Hepatocyte (in vitro differentiated cells): ENCODE data around the gene MED13L. TPM values are rescaled to one million over a fixed set of nuclear protein-coding genes. Genes with fewer than 3 reads are reported as not detected.
A peak's percentile ranks its signal among the peaks of the same experiment; 100 is the strongest.

Experiments used
- DNase-seq: peaks from one replicate; pipeline ENCODE4 v3.0.0-alpha.2; 2016; ENCODE audit warnings: low spot score
- H2AFZ ChIP-seq: fragments of 200-600 bp; sonication (generic); 2 replicates; pipeline ENCODE4 v1.6.0; 2016; ENCODE audit warnings: antibody characterized with exemption, mild to moderate bottlenecking
- H3K27ac ChIP-seq: fragments of 200-600 bp; sonication (generic); 2 replicates; pipeline ENCODE4 v1.5.1; 2016; ENCODE audit warnings: mild to moderate bottlenecking
- H3K27me3 ChIP-seq: fragments of 200-600 bp; sonication (generic); 2 replicates; pipeline ENCODE4 v1.6.1; 2016
- H3K36me3 ChIP-seq: fragments of 200-600 bp; sonication (generic); replicated peaks from 2 replicates; pipeline ENCODE4 v1.5.1; 2016; ENCODE audit warnings: low read depth; ENCODE audit not compliant: insufficient read depth
- H3K4me1 ChIP-seq: fragments of 200-600 bp; sonication (generic); 2 replicates; pipeline ENCODE4 v1.5.1; 2016; ENCODE audit warnings: mild to moderate bottlenecking, moderate library complexity; ENCODE audit not compliant: insufficient read depth
- H3K4me2 ChIP-seq: fragments of 200-600 bp; sonication (generic); 2 replicates; pipeline ENCODE4 v1.6.0; 2016
- H3K4me3 ChIP-seq: fragments of 200-600 bp; sonication (generic); 2 replicates; pipeline ENCODE4 v1.5.1; 2016; ENCODE audit warnings: mild to moderate bottlenecking
- H3K79me2 ChIP-seq: fragments of 200-600 bp; sonication (generic); 2 replicates; pipeline ENCODE4 v1.6.0; 2017; ENCODE audit warnings: mild to moderate bottlenecking
- H3K9me2 ChIP-seq: fragments of 200-600 bp; sonication (generic); replicated peaks from 2 replicates; pipeline ENCODE4 v1.6.0; 2017; ENCODE audit warnings: mild to moderate bottlenecking; ENCODE audit not compliant: insufficient read depth
- H3K9me3 ChIP-seq: fragments of 200-600 bp; sonication (generic); 2 replicates; pipeline ENCODE4 v1.5.1; 2016; ENCODE audit warnings: low read depth, mild to moderate bottlenecking
- H4K20me1 ChIP-seq: fragments of 200-600 bp; sonication (generic); 2 replicates; pipeline ENCODE4 v1.6.0; 2016; ENCODE audit warnings: mild to moderate bottlenecking; ENCODE audit not compliant: insufficient read depth, poor library complexity, severe bottlenecking
- CTCF ChIP-seq: fragments of 200-600 bp; sonication (generic); IDR thresholded peaks from 2 replicates; pipeline ENCODE4 v1.5.1; 2016; ENCODE audit warnings: antibody characterized with exemption, mild to moderate bottlenecking; ENCODE audit not compliant: poor library complexity
- EZH2 ChIP-seq: fragments of 200-600 bp; sonication (generic); IDR thresholded peaks from 2 replicates; pipeline ENCODE4 v1.6.1; 2016; ENCODE audit warnings: antibody characterized with exemption, mild to moderate bottlenecking, borderline replicate concordance
- EZH2phosphoT487 ChIP-seq: fragments of 200-600 bp; sonication (generic); IDR thresholded peaks from one replicate; pipeline ENCODE4 v1.6.1; 2018; ENCODE audit warnings: antibody characterized with exemption, mild to moderate bottlenecking, low read depth, moderate library complexity; ENCODE audit not compliant: unreplicated experiment, severe bottlenecking
- WGBS: methylation state at CpG from one replicate; pipeline ENCODE4 v1.1.6; 2016; ENCODE audit warnings: low lambda C conversion rate; ENCODE audit errors: missing lambda C conversion rate; 5-methylcytosine and 5-hydroxymethylcytosine counted together
- polyA plus RNA-seq: library from polyadenylated mRNA; unstranded; fragments of >200 nt; fragmentation: Nextera tagmentation; extraction: Ambion mirVana; gene quantifications from 2 replicates; pipeline ENCODE4 v1.2.1, GENCODE V29; 2016
- total RNA-seq: library from RNA; depleted of rRNA; stranded (reverse); fragments of >200 nt; gene quantifications from 2 replicates; pipeline ENCODE4 v1.2.3, GENCODE V29; 2014

Gene MED13L
- total and polyA plus RNA-seq, 2 experiments from 2014 or later: 23.7 to 135 TPM

GRCh38 chr12:116319898-116320621 lies 42.6 kb upstream of the MED13L start:
- Histone ChIP-seq H3K27me3 (no peaks in the 10 kb centered on the region), H3K4me2 (peak overlapping the region; percentile 39), H2AFZ (no peak overlapping the region), H3K79me2 (no peaks in the 10 kb centered on the region), H4K20me1 (no peaks in the 10 kb centered on the region), H3K9me3 (no peaks in the 10 kb centered on the region), H3K4me3 (no peak overlapping the region), H3K4me1 (peaks cover 13% of the 10 kb centered on the region), H3K9me2 (no peaks in the 10 kb centered on the region), H3K27ac (peak overlapping the region; percentile 86), H3K36me3 (no peaks in the 10 kb centered on the region)
- WGBS: 60% methylated on average over 16 of the region's 16 CpGs
- peak; percentile 65 for DNase-seq
- TF ChIP-seq EZH2phosphoT487 (no peak), EZH2 (no peak), CTCF (no peak)

GRCh38 chr12:116319233-116319897 lies 41.9 kb upstream of the MED13L start:
- H3K4me2 ChIP-seq: peak overlapping the region; percentile 39
- no peak overlapping the region for H3K4me3 ChIP-seq
- no peak overlapping the region for H2AFZ ChIP-seq
- TF ChIP-seq EZH2phosphoT487 (no peak), EZH2 (no peak), CTCF (no peak)
- peak overlapping the region; percentile 86 for H3K27ac ChIP-seq
- no peaks in the 10 kb centered on the region for H3K27me3 ChIP-seq
- H3K9me2 ChIP-seq: no peaks in the 10 kb centered on the region
- WGBS: 75% methylated on average over 14 of the region's 14 CpGs
- H3K9me3 ChIP-seq: no peaks in the 10 kb centered on the region
- peaks cover 13% of the 10 kb centered on the region for H3K4me1 ChIP-seq
- no peaks in the 10 kb centered on the region for H4K20me1 ChIP-seq
- no peak for DNase-seq
- no peaks in the 10 kb centered on the region for H3K79me2 ChIP-seq
- H3K36me3 ChIP-seq: no peaks in the 10 kb centered on the region

- peak overlapping the region; percentile 40 for H3K4me2 ChIP-seq
- H3K9me2 ChIP-seq: no peaks in the 10 kb centered on the region
- H3K4me3 ChIP-seq: no peak overlapping the region
- DNase-seq: peak; percentile 59
- peaks cover 13% of the 10 kb centered on the region for H3K4me1 ChIP-seq
- H4K20me1 ChIP-seq: no peaks in the 10 kb centered on the region
- peak overlapping the region; percentile 86 for H3K27ac ChIP-seq
- no peak overlapping the region for H2AFZ ChIP-seq
- no peaks in the 10 kb centered on the region for H3K27me3 ChIP-seq
- H3K9me3 ChIP-seq: no peaks in the 10 kb centered on the region
- no peaks in the 10 kb centered on the region for H3K79me2 ChIP-seq
- no peaks in the 10 kb centered on the region for H3K36me3 ChIP-seq
- TF ChIP-seq EZH2 (no peak), CTCF (no peak), EZH2phosphoT487 (no peak)
- 79% methylated on average over 21 of the region's 21 CpGs for WGBS
Measured at GRCh38 chr12:116318576-116319232, 41.2 kb upstream of the MED13L start.
